Calu3 (cell line): ENCODE results near the gene MUCL3. TPM values are rescaled to one million over a fixed set of nuclear protein-coding genes. Genes with fewer than 3 reads are reported as not detected.

Source experiments
- BruUV-seq: library from RNA; stranded (reverse); fragments of 400-500 nt; replicated peaks from 2 replicates; lab custom pipeline; 2021; lab: Mats Ljungman, UMichigan
- CTCF ChIA-PET: fragments of 300-600 bp; sonication (Branson Sonifier 250); formaldehyde crosslinking; loops from one replicate; lab custom pipeline; 2022; ENCODE audit warnings: antibody characterized with exemption; lab: Charles Lee
- DNase-seq: peaks from one replicate; pipeline ENCODE4 v3.0.0; 2022
- H3K27ac Mint-ChIP-seq: one replicate; pipeline ENCODE4 v1.8.0; 2022; ENCODE audit warnings: mixed read lengths; ENCODE audit not compliant: unreplicated experiment
- H3K27me3 Mint-ChIP-seq: one replicate; pipeline ENCODE4 v1.8.0; 2022; ENCODE audit warnings: mixed read lengths; ENCODE audit not compliant: unreplicated experiment
- H3K36me3 Mint-ChIP-seq: one replicate; pipeline ENCODE4 v1.8.0; 2022; ENCODE audit warnings: mild to moderate bottlenecking, moderate library complexity, mixed read lengths; ENCODE audit not compliant: insufficient read depth, unreplicated experiment
- H3K4me1 Mint-ChIP-seq: one replicate; pipeline ENCODE4 v1.8.0; 2022; ENCODE audit warnings: mild to moderate bottlenecking, low read depth, mixed read lengths; ENCODE audit not compliant: unreplicated experiment
- H3K4me3 Mint-ChIP-seq: one replicate; pipeline ENCODE4 v1.8.0; 2022; ENCODE audit warnings: mild to moderate bottlenecking, low read depth, moderate library complexity, mixed read lengths; ENCODE audit not compliant: unreplicated experiment
- H3K9me3 Mint-ChIP-seq: one replicate; pipeline ENCODE4 v1.8.0; 2022; ENCODE audit warnings: low read depth, mixed read lengths; ENCODE audit not compliant: unreplicated experiment
- CTCF ChIP-seq: fragments of 200-600 bp; IDR thresholded peaks from one replicate; pipeline ENCODE4 v1.8.0; 2022; ENCODE audit warnings: antibody characterized with exemption; ENCODE audit not compliant: unreplicated experiment
- intact Hi-C: fragments of 100-400 bp; cut with micrococcal nuclease; formaldehyde crosslinking; loops from one replicate; pipeline ENCODE4 v1.10.0; 2022; ENCODE audit not compliant: unreplicated experiment
- total RNA-seq: library from RNA; stranded (reverse); gene quantifications from 2 replicates; pipeline ENCODE4 v1.2.3, GENCODE V29; 2022

MUCL3 gene
- total RNA-seq, 1 experiment from 2014 or later = 0.07 TPM

GRCh38 chr6:30945281-30945680 lies 4.5 kb downstream of the MUCL3 start:
- Mint-ChIP-seq H3K4me1 (peaks cover 32% of the 10 kb centered on the region), H3K9me3 (peaks cover 7% of the 10 kb centered on the region), H3K27me3 (peaks cover 38% of the 10 kb centered on the region), H3K27ac (no peak overlapping the region), H3K36me3 (no peaks in the 10 kb centered on the region), H3K4me3 (no peak overlapping the region)
- TF ChIP-seq CTCF = no peak
- intact Hi-C loops = no loop called here
- BruUV-seq = no TSS peak
- CTCF ChIA-PET = interaction anchor here (1.1 kb wide), 1 partner anchor 125 kb away, joined by 3 read pairs; no protein-coding TSS in a partner anchor
- no peak for DNase-seq

GRCh38 chr6:30947231-30947630 lies 6.5 kb downstream of the MUCL3 start:
- H3K27ac Mint-ChIP-seq = no peak overlapping the region
- peaks cover 58% of the 10 kb centered on the region for H3K27me3 Mint-ChIP-seq
- CTCF ChIA-PET = interaction anchor here (1.4 to 1.7 kb wide), 3 partner anchors 9 to 19 kb away, joined by 3 to 5 read pairs (median 4); no protein-coding TSS in a partner anchor
- H3K4me1 Mint-ChIP-seq = peaks cover 13% of the 10 kb centered on the region
- no TSS peak for BruUV-seq
- TF ChIP-seq CTCF = no peak
- H3K36me3 Mint-ChIP-seq = no peaks in the 10 kb centered on the region
- intact Hi-C loops = no loop called here
- no peak overlapping the region for H3K4me3 Mint-ChIP-seq
- no peak for DNase-seq
- H3K9me3 Mint-ChIP-seq = peaks cover 15% of the 10 kb centered on the region

GRCh38 chr6:30948811-30949210 lies 8.0 kb downstream of the MUCL3 start:
- CTCF ChIA-PET = interaction anchor here (1.7 kb wide), 1 partner anchor 9 kb away, joined by 5 read pairs; no protein-coding TSS in a partner anchor

GRCh38 chr6:30951907-30952469 lies 11.2 kb downstream of the MUCL3 start:
- Mint-ChIP-seq H3K36me3 (no peaks in the 10 kb centered on the region), H3K27ac (no peak overlapping the region), H3K9me3 (peaks cover 15% of the 10 kb centered on the region), H3K4me3 (no peak overlapping the region), H3K4me1 (no peaks in the 10 kb centered on the region), H3K27me3 (peaks cover 90% of the 10 kb centered on the region)
- intact Hi-C loops = no loop called here
- TF ChIP-seq CTCF = no peak
- CTCF ChIA-PET = no interaction called here
- no TSS peak for BruUV-seq
- no peak for DNase-seq

More at GRCh38 chr6:30948811-30949210, 8.0 kb downstream of the MUCL3 start:
- H3K4me1 Mint-ChIP-seq = no peaks in the 10 kb centered on the region
- H3K27ac Mint-ChIP-seq = no peak overlapping the region
- intact Hi-C loops = no loop called here
- DNase-seq = no peak
- peaks cover 74% of the 10 kb centered on the region for H3K27me3 Mint-ChIP-seq
- H3K4me3 Mint-ChIP-seq = no peak overlapping the region
- BruUV-seq = no TSS peak
- no peak for TF ChIP-seq CTCF
- peaks cover 15% of the 10 kb centered on the region for H3K9me3 Mint-ChIP-seq
- no peaks in the 10 kb centered on the region for H3K36me3 Mint-ChIP-seq
